H9 (cell line): Measurements from ENCODE around the gene CSN1S1. TPM values are rescaled to one million over a fixed set of nuclear protein-coding genes. Genes with fewer than 3 reads are reported as not detected.

Experiments
- DNase-seq: peaks from one replicate; pipeline ENCODE4 v3.0.0-alpha.2; 2017
- H2AFZ ChIP-seq: one replicate; pipeline ENCODE4 v1.6.1; 2013; ENCODE audit warnings: mild to moderate bottlenecking, low read length, control low read depth, moderate library complexity
- H2AK5ac ChIP-seq: 2 replicates; pipeline ENCODE4 v1.6.1; 2013; ENCODE audit warnings: low read length, control low read depth, mixed read lengths; ENCODE audit not compliant: insufficient read length
- H2BK120ac ChIP-seq: one replicate; pipeline ENCODE4 v1.6.1; 2013; ENCODE audit warnings: low read depth, mild to moderate bottlenecking, low read length, control low read depth, inconsistent platforms; ENCODE audit not compliant: poor library complexity, severe bottlenecking
- H2BK12ac ChIP-seq: 2 replicates; pipeline ENCODE4 v1.6.1; 2013; ENCODE audit warnings: low read length, control low read depth, mixed read lengths, low read depth; ENCODE audit not compliant: insufficient read length
- H2BK15ac ChIP-seq: 2 replicates; pipeline ENCODE4 v1.6.1; 2013; ENCODE audit warnings: low read depth, low read length, control low read depth
- H2BK20ac ChIP-seq: one replicate; pipeline ENCODE4 v1.6.1; 2013; ENCODE audit warnings: low read depth, mild to moderate bottlenecking, low read length, control low read depth, inconsistent platforms; ENCODE audit not compliant: poor library complexity, severe bottlenecking
- H2BK5ac ChIP-seq: 2 replicates; pipeline ENCODE4 v1.6.1; 2013; ENCODE audit warnings: low read length, control low read depth, mixed read lengths; ENCODE audit not compliant: insufficient read length
- H3K14ac ChIP-seq: 2 replicates; pipeline ENCODE4 v1.6.1; 2013; ENCODE audit warnings: low read length, control low read depth; ENCODE audit not compliant: insufficient read depth
- H3K18ac ChIP-seq: 2 replicates; pipeline ENCODE4 v1.6.1; 2013; ENCODE audit warnings: low read depth, mild to moderate bottlenecking, mixed read lengths, low read length, control low read depth; ENCODE audit not compliant: insufficient read length
- H3K23ac ChIP-seq: 2 replicates; pipeline ENCODE4 v1.6.1; 2013; ENCODE audit warnings: low read length, control low read depth, mixed read lengths, low read depth; ENCODE audit not compliant: insufficient read length
- H3K23me2 ChIP-seq: 2 replicates; pipeline ENCODE4 v1.6.1; 2013; ENCODE audit warnings: low read depth, mild to moderate bottlenecking, mixed read lengths, low read length, control low read depth; ENCODE audit not compliant: insufficient read length, poor library complexity, severe bottlenecking
- H3K27ac ChIP-seq: 2 replicates; pipeline ENCODE4 v1.5.1; 2013; ENCODE audit warnings: low read length, control low read depth, mixed read lengths, low read depth; ENCODE audit not compliant: insufficient read length
- H3K27me3 ChIP-seq: 2 replicates; pipeline ENCODE4 v1.6.1; 2013; ENCODE audit warnings: low read length, control low read depth, inconsistent platforms; ENCODE audit not compliant: insufficient read depth
- H3K4ac ChIP-seq: 2 replicates; pipeline ENCODE4 v1.6.1; 2013; ENCODE audit warnings: low read depth, mild to moderate bottlenecking, control low read depth, inconsistent platforms, low read length, moderate library complexity
- H3K4me1 ChIP-seq: 2 replicates; pipeline ENCODE4 v1.6.1; 2013; ENCODE audit warnings: low read length, control low read depth, inconsistent platforms; ENCODE audit not compliant: insufficient read depth
- H3K4me2 ChIP-seq: 2 replicates; pipeline ENCODE4 v1.6.1; 2013; ENCODE audit warnings: low read length, control low read depth, mixed read lengths; ENCODE audit not compliant: insufficient read length, insufficient read depth
- H3K56ac ChIP-seq: 2 replicates; pipeline ENCODE4 v1.6.1; 2013; ENCODE audit warnings: low read depth, mild to moderate bottlenecking, mixed read lengths, low read length, control low read depth; ENCODE audit not compliant: insufficient read length
- H3K79me1 ChIP-seq: 2 replicates; pipeline ENCODE4 v1.6.1; 2013; ENCODE audit warnings: low read depth, mild to moderate bottlenecking, moderate library complexity, low read length, control low read depth, inconsistent platforms; ENCODE audit not compliant: insufficient read depth, poor library complexity, severe bottlenecking
- H3K79me2 ChIP-seq: 2 replicates; pipeline ENCODE4 v1.6.1; 2013; ENCODE audit warnings: low read length, control low read depth, inconsistent platforms; ENCODE audit not compliant: insufficient read depth
- H3K9ac ChIP-seq: 2 replicates; pipeline ENCODE4 v1.6.1; 2013; ENCODE audit warnings: low read length, control low read depth, mixed read lengths; ENCODE audit not compliant: insufficient read length; ENCODE audit errors: extremely low read depth
- H3K9me3 ChIP-seq: one replicate; pipeline ENCODE4 v1.6.1; 2013; ENCODE audit warnings: low read depth, low read length, inconsistent platforms; ENCODE audit not compliant: control insufficient read depth
- H3T11ph ChIP-seq: one replicate; pipeline ENCODE4 v1.6.1; 2013; ENCODE audit warnings: mild to moderate bottlenecking, low read length, control low read depth, inconsistent platforms
- H4K20me1 ChIP-seq: one replicate; pipeline ENCODE4 v1.6.1; 2013; ENCODE audit not compliant: control insufficient read depth, insufficient read length, insufficient read depth
- H4K5ac ChIP-seq: 2 replicates; pipeline ENCODE4 v1.6.1; 2013; ENCODE audit warnings: low read depth, mild to moderate bottlenecking, mixed read lengths, low read length, control low read depth; ENCODE audit not compliant: insufficient read length
- H4K8ac ChIP-seq: replicated peaks from 2 replicates; pipeline ENCODE4 v1.6.1; 2013; ENCODE audit warnings: low read length, control low read depth, mixed read lengths, low read depth; ENCODE audit not compliant: insufficient read length
- H4K91ac ChIP-seq: 2 replicates; pipeline ENCODE4 v1.6.1; 2013; ENCODE audit warnings: low read depth, mild to moderate bottlenecking, moderate library complexity, mixed read lengths, low read length, control low read depth; ENCODE audit not compliant: insufficient read length
- H3K27ac Mint-ChIP-seq, 3 experiments: 2 replicates in 2 of 3; 3 replicates in 1 of 3; pipeline ENCODE4 v1.8.0; 2020 to 2021; ENCODE audit warnings: mixed read lengths in 3 of 3, mild to moderate bottlenecking in 1 of 3, moderate library complexity in 1 of 3
- H3K27me3 Mint-ChIP-seq: 2 replicates; pipeline ENCODE4 v1.8.0; 2021; ENCODE audit warnings: low read depth, mild to moderate bottlenecking, moderate library complexity, mixed read lengths
- H3K36me3 Mint-ChIP-seq, 3 experiments: 2 replicates in 2 of 3; 3 replicates in 1 of 3; pipeline ENCODE4 v1.8.0; 2020 to 2021; ENCODE audit warnings: low read depth in 3 of 3, mixed read lengths in 3 of 3; ENCODE audit not compliant: insufficient read depth in 1 of 3
- H3K4me1 Mint-ChIP-seq, 2 experiments: 2 replicates each; pipeline ENCODE4 v1.8.0; 2020; ENCODE audit warnings: mixed read lengths in 2 of 2
- H3K4me3 Mint-ChIP-seq, 2 experiments: 2 replicates in 1 of 2; 3 replicates in 1 of 2; pipeline ENCODE4 v1.8.0; 2020 to 2021; ENCODE audit warnings: mild to moderate bottlenecking in 2 of 2, mixed read lengths in 2 of 2, moderate library complexity in 1 of 2
- H3K9me3 Mint-ChIP-seq, 2 experiments: 2 replicates in 1 of 2; 3 replicates in 1 of 2; pipeline ENCODE4 v1.8.0; 2020; ENCODE audit warnings: mild to moderate bottlenecking in 2 of 2, mixed read lengths in 2 of 2, moderate library complexity in 1 of 2
- WGBS: extraction: QIAGEN DNeasy Blood & Tissue Kit; methylation state at CpG from one replicate; pipeline ENCODE4 v1.1.7; 2013; ENCODE audit warnings: missing lambda C conversion rate, low lambda C conversion rate, mixed read lengths; ENCODE audit not compliant: insufficient read length; ENCODE audit errors: extremely low coverage; 5-methylcytosine and 5-hydroxymethylcytosine counted together
- total RNA-seq: library from RNA; stranded (reverse); gene quantifications from 2 replicates; pipeline ENCODE4 v1.2.1, GENCODE V29; 2021
- TF ChIP-seq, protein P1 (sequence below): fragments of 200-600 bp; sonication (generic); conservative IDR thresholded peaks from 3 replicates; pipeline ENCODE4 v1.8.0; 2021; ENCODE audit warnings: antibody characterized with exemption, mild to moderate bottlenecking

Gene CSN1S1
- total RNA-seq, 1 experiment from 2014 or later = not detected

DNA sequence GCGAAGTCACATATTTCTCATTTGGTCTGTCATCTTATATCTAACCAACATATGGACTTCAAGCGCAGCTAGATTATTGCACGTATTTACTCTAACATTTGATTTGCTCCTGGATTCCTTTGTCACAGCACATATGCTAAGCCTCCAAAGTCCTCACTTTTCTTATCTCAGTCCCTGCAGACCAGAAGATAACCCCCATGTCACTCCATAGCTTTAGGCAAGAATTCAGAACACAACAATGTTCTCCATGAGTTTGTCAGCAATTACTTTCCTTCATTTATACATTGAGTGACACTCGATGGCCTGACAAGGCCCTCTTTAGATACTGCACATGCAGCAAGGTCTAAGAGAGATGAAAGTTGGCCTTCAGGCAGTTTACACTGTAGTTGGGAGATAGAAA is 60.1 kb downstream of the CSN1S1 start:
- H2BK20ac ChIP-seq = no peak overlapping the region
- H2BK120ac ChIP-seq = no peak overlapping the region
- no peak overlapping the region for H2AK5ac ChIP-seq
- H3K27me3 Mint-ChIP-seq = no peaks in the 10 kb centered on the region
- H3K79me2 ChIP-seq = no peaks in the 10 kb centered on the region
- no peak for DNase-seq
- H3K4me3 Mint-ChIP-seq = no peak overlapping the region
- H3K9me3 Mint-ChIP-seq = no peaks in the 10 kb centered on the region
- no peaks in the 10 kb centered on the region for H4K20me1 ChIP-seq
- H4K91ac ChIP-seq = no peak overlapping the region
- no peak overlapping the region for H3K4ac ChIP-seq
- no peak overlapping the region for H3K56ac ChIP-seq
- H3K4me1 Mint-ChIP-seq = no peaks in the 10 kb centered on the region
- no CpG with 5 or more reads among the region's 4 CpGs for WGBS
- H3K23me2 ChIP-seq = no peaks in the 10 kb centered on the region
- no peak overlapping the region for H3K23ac ChIP-seq
- TF ChIP-seq, protein P1, sequence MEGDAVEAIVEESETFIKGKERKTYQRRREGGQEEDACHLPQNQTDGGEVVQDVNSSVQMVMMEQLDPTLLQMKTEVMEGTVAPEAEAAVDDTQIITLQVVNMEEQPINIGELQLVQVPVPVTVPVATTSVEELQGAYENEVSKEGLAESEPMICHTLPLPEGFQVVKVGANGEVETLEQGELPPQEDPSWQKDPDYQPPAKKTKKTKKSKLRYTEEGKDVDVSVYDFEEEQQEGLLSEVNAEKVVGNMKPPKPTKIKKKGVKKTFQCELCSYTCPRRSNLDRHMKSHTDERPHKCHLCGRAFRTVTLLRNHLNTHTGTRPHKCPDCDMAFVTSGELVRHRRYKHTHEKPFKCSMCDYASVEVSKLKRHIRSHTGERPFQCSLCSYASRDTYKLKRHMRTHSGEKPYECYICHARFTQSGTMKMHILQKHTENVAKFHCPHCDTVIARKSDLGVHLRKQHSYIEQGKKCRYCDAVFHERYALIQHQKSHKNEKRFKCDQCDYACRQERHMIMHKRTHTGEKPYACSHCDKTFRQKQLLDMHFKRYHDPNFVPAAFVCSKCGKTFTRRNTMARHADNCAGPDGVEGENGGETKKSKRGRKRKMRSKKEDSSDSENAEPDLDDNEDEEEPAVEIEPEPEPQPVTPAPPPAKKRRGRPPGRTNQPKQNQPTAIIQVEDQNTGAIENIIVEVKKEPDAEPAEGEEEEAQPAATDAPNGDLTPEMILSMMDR = no peak
- H3K14ac ChIP-seq = no peak overlapping the region
- H4K8ac ChIP-seq = no peak overlapping the region
- no peak overlapping the region for H3T11ph ChIP-seq
- H2BK12ac ChIP-seq = no peak overlapping the region
- H3K27ac ChIP-seq = no peak overlapping the region
- H2BK5ac ChIP-seq = no peak overlapping the region
- no peak overlapping the region for H2BK15ac ChIP-seq
- no peak overlapping the region for H3K27ac Mint-ChIP-seq
- H3K9me3 ChIP-seq = no peaks in the 10 kb centered on the region
- H4K5ac ChIP-seq = no peak overlapping the region
- no peak overlapping the region for H2AFZ ChIP-seq
- H3K27me3 ChIP-seq = no peaks in the 10 kb centered on the region
- H3K4me2 ChIP-seq = no peak overlapping the region
- H3K36me3 Mint-ChIP-seq = no peaks in the 10 kb centered on the region
- no peak overlapping the region for H3K18ac ChIP-seq
- no peak overlapping the region for H3K9ac ChIP-seq
- no peaks in the 10 kb centered on the region for H3K4me1 ChIP-seq
- no peaks in the 10 kb centered on the region for H3K79me1 ChIP-seq
